ENCODE results near the gene IGSF21.

DNA sequence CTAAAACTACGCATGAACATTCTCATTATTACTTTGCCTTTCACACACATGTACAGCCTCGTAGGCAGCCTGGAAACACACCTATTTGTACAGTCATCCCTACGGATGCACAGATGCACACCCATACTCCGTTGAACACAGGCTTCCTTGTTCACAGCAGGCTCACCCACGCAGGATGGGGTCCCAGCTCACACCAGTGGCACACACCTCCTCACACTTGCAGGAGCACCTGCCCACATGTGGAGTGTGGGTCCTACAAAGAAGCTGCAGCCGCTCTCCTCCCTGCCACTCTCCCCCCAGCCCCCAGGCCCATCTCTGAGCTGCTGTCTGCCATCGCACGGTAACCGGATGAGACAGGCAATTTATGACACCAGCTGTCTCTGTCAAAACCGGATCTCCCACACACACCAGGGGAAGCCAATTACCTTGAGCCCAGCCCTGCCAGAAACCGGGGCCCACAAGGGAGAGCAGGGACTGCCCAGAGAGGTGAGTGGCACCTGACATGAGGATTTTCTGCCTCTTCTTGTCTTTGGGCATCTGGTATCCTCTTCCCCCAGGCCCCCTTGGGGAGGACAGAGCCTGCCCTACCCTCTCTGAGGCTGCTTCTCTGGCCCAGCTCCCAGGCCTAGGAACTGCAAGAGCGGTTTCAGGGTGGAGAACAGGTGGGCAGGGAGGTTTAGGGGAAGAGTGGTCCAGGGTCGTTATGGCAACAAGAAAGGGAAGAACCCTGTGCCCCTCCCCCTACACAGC is 175.4 kb downstream of the IGSF21 start:
- no peak for TF ChIP-seq ZBTB21 (CRISPR knock-in tag; IDR thresholded peaks at IDR 0.05; ENCODE audit: borderline replicate concordance)
- TF ChIP-seq, protein P1, sequence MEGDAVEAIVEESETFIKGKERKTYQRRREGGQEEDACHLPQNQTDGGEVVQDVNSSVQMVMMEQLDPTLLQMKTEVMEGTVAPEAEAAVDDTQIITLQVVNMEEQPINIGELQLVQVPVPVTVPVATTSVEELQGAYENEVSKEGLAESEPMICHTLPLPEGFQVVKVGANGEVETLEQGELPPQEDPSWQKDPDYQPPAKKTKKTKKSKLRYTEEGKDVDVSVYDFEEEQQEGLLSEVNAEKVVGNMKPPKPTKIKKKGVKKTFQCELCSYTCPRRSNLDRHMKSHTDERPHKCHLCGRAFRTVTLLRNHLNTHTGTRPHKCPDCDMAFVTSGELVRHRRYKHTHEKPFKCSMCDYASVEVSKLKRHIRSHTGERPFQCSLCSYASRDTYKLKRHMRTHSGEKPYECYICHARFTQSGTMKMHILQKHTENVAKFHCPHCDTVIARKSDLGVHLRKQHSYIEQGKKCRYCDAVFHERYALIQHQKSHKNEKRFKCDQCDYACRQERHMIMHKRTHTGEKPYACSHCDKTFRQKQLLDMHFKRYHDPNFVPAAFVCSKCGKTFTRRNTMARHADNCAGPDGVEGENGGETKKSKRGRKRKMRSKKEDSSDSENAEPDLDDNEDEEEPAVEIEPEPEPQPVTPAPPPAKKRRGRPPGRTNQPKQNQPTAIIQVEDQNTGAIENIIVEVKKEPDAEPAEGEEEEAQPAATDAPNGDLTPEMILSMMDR (IDR thresholded peaks at IDR 0.05), result no peak
- TF ChIP-seq, protein P2, sequence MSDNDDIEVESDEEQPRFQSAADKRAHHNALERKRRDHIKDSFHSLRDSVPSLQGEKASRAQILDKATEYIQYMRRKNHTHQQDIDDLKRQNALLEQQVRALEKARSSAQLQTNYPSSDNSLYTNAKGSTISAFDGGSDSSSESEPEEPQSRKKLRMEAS (CRISPR knock-in tag; IDR thresholded peaks at IDR 0.05), result no peak
- no peak for TF ChIP-seq GRHL2 (CRISPR knock-in tag; IDR thresholded peaks at IDR 0.05; ENCODE audit: insufficient replicate concordance, severe bottlenecking)
- TF ChIP-seq, protein P3, sequence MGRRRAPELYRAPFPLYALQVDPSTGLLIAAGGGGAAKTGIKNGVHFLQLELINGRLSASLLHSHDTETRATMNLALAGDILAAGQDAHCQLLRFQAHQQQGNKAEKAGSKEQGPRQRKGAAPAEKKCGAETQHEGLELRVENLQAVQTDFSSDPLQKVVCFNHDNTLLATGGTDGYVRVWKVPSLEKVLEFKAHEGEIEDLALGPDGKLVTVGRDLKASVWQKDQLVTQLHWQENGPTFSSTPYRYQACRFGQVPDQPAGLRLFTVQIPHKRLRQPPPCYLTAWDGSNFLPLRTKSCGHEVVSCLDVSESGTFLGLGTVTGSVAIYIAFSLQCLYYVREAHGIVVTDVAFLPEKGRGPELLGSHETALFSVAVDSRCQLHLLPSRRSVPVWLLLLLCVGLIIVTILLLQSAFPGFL (CRISPR knock-in tag; IDR thresholded peaks at IDR 0.05; ENCODE audit: borderline replicate concordance), result no peak
- TF ChIP-seq, protein P4, sequence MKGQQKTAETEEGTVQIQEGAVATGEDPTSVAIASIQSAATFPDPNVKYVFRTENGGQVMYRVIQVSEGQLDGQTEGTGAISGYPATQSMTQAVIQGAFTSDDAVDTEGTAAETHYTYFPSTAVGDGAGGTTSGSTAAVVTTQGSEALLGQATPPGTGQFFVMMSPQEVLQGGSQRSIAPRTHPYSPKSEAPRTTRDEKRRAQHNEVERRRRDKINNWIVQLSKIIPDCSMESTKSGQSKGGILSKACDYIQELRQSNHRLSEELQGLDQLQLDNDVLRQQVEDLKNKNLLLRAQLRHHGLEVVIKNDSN (CRISPR knock-in tag; IDR thresholded peaks at IDR 0.05), result no peak
- TF ChIP-seq SP1 (CRISPR knock-in tag; conservative IDR thresholded peaks at IDR 0.05), result no peak

Data from WTC11 (cell line).